ENCODE measurements around the gene KCTD11.
"Not testable (repeated sequence)": the region's sequence is repeated elsewhere in the genome, so short reads cannot be mapped to it uniquely, and the experiment has no call there.

Gene KCTD11

DNA sequence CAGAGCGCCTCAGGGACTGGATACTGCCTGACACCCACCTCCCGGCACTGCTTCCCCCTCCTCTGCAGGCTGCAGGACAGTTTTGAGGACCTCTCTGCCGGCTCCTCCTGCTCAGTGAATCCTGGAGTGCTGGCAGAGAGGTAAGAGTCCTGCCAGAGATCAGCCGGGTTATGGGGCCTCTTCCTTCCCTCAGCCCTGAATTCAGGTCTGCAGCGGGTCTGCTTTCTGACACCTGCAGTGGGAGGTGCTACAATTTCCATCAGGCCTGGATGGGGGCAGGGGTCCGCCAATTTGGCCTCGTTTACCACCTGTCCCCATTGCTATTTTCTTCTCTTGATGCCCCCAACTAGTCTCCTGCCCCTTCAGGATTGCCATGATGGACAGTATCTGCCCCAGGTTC lies 19.9 kb upstream of the KCTD11 start:
- no peak overlapping the region for H3K4me3 ChIP-seq (ENCODE audit: low read depth, low read length)
- in situ Hi-C loops (cut with HindIII; ENCODE audit: low sequenced_read_pairs): no loop called here
- TF ChIP-seq, protein P1, sequence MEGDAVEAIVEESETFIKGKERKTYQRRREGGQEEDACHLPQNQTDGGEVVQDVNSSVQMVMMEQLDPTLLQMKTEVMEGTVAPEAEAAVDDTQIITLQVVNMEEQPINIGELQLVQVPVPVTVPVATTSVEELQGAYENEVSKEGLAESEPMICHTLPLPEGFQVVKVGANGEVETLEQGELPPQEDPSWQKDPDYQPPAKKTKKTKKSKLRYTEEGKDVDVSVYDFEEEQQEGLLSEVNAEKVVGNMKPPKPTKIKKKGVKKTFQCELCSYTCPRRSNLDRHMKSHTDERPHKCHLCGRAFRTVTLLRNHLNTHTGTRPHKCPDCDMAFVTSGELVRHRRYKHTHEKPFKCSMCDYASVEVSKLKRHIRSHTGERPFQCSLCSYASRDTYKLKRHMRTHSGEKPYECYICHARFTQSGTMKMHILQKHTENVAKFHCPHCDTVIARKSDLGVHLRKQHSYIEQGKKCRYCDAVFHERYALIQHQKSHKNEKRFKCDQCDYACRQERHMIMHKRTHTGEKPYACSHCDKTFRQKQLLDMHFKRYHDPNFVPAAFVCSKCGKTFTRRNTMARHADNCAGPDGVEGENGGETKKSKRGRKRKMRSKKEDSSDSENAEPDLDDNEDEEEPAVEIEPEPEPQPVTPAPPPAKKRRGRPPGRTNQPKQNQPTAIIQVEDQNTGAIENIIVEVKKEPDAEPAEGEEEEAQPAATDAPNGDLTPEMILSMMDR (IDR thresholded peaks at IDR 0.05; ENCODE audit: low read depth, low read length, missing control alignments): no peak
- no peak for DNase-seq (ENCODE audit: low read depth)

- DNase-seq (ENCODE audit: low read depth); H3K4me3 ChIP-seq (ENCODE audit: low read depth, low read length); in situ Hi-C loops (cut with HindIII; ENCODE audit: low sequenced_read_pairs): not testable (repeated sequence)
These were observed 19.3 kb upstream of the KCTD11 start for GRCh38 chr17:7332600-7333069.

GRCh38 chr17:7334938-7335538 lies 16.9 kb upstream of the KCTD11 start:
- H3K4me3 ChIP-seq (ENCODE audit: low read depth, low read length): no peak overlapping the region
- in situ Hi-C loops (cut with HindIII; ENCODE audit: low sequenced_read_pairs): no loop called here

DNA sequence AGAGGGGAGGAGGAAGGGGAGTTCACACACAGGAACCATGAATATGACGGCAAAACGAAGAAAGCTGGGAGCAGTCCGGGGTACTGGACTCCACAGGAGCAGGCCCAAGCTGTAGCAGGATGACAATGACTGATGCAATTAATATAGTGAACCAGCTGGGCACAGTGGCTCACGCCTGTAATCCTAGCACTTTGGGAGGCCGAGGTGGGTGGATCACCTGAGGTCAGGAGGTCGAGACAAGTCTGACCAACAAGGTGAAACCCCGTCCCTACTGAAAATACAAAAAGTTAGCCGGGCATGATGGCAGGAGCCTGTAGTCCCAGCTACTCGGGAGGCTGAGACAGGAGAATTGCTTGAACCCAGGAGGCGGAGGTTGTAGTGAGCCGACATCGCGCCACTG lies 16.2 kb upstream of the KCTD11 start:
- in situ Hi-C loops (cut with HindIII; ENCODE audit: low sequenced_read_pairs); H3K4me3 ChIP-seq (ENCODE audit: low read depth, low read length); DNase-seq (ENCODE audit: low read depth): not testable (repeated sequence)

More at GRCh38 chr17:7334938-7335538, 16.9 kb upstream of the KCTD11 start:
- no peak for DNase-seq (ENCODE audit: low read depth)
- TF ChIP-seq, protein P1 (IDR thresholded peaks at IDR 0.05; ENCODE audit: low read depth, low read length, missing control alignments): no peak

DNA sequence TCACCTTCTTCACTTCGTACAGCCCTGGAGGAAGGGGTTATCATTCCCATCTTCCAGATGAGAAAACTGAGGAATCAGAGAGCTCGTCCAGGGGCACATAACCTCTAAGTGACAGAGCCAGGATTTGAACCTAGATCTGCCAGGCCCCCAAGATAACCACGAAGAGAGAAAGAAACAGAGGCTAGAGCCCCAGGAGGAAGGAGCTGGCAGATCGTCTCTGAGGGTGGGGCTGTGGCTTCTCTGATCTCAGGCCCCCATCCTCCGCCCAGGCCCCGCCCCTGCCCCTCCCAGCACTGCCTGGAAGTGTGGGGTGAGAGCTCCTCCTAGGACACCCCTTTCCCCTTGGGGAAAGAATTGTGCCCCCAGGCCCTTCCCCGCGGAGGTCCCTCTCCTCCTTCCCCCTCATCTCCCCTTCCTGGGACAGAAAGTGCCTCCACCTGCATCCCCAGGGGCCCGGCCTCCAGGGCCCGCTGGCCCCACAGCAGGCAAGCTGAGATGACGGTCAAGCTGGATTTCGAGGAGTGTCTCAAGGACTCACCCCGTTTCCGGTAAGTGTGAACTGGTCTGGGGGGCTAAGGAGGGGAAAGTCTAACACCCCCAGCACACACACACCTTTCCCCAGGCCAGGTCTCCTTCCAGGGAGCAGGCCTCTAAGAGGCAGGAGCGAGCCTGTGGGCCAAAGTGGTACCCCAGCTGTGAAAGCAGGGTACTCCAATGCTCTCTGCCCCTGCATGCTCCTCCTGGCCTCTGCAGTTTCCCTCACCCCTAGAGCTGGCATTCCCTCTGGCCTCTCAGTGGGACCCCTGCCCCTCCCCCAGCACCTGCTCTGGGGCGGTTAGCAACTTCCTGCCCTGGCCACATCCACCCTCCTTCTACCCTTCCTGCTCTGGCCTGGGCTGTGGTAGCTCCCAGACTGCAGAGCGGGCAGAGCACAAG lies 15.5 kb upstream of the KCTD11 start, which contains the start of gene ACAP1:
TSS of gene ACAP1 (plus strand) at position 290 of the 936 bp plus-strand sequence. CDS start at position 496, 206 bp downstream.
- TF ChIP-seq, protein P1 (IDR thresholded peaks at IDR 0.05; ENCODE audit: low read depth, low read length, missing control alignments): no peak
- in situ Hi-C loops (cut with HindIII; ENCODE audit: low sequenced_read_pairs): no loop called here
- DNase-seq (ENCODE audit: low read depth): no peak
- no peak within 1 kb of the TSS for H3K4me3 ChIP-seq (ENCODE audit: low read depth, low read length)

DNA sequence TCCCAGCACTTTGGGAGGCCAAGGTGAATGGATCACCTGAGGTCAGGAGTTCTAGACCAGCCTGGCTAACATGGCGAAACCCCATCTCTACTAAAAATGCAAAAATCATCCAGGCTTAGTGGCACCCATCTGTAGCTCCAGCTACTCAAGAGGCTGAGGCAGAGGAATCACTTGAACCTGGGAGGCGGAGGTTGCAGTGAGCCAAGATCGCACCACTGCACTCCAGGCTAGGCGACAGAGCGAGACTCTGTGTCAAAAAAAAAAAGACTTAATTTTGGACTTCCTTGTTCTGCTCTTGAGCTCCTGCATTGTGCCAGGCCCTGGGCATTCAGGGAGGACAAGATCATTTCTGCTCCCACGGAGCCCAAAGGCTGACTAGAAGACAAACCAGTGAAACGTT lies 14.4 kb upstream of the KCTD11 start:
- in situ Hi-C loops (cut with HindIII; ENCODE audit: low sequenced_read_pairs); H3K4me3 ChIP-seq (ENCODE audit: low read depth, low read length); DNase-seq (ENCODE audit: low read depth): not testable (repeated sequence)

DNA sequence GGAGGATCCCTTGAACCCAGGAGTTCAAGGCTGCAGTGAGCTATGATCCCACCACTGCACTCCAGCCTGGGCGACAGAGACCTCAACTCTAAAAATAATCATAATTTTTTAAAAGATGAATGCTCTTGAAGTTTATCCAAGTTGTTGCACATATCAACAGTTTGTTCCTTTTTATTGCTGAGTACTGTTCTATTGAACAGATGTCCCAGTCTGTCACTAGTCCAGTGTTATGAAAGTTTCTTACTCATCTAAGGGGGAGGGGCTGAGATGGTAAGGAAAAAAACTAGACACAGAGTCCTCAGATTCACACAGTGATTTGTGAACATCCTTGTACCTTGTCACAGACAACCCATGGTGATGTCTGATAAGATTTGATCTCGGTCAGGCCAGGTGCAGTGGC lies 11.8 kb upstream of the KCTD11 start:
- DNase-seq (ENCODE audit: low read depth): no peak
- TF ChIP-seq, protein P1 (IDR thresholded peaks at IDR 0.05; ENCODE audit: low read depth, low read length, missing control alignments): no peak
- in situ Hi-C loops (cut with HindIII; ENCODE audit: low sequenced_read_pairs): no loop called here
- no peak overlapping the region for H3K4me3 ChIP-seq (ENCODE audit: low read depth, low read length)

- no peak for DNase-seq (ENCODE audit: low read depth)
- no peak overlapping the region for H3K4me3 ChIP-seq (ENCODE audit: low read depth, low read length)
- in situ Hi-C loops (cut with HindIII; ENCODE audit: low sequenced_read_pairs): no loop called here
- TF ChIP-seq, protein P1 (IDR thresholded peaks at IDR 0.05; ENCODE audit: low read depth, low read length, missing control alignments): no peak
These were observed 10.1 kb upstream of the KCTD11 start for GRCh38 chr17:7341842-7342241.

All from astrocyte of the cerebellum (primary cell).